NCI-H774 (cell line): Measurements from ENCODE around the gene FMN2.

ENCODE experiments used
- DNase-seq: peaks from one replicate; lab custom pipeline; 2025; lab: John Stamatoyannopoulos, UW

The FMN2 gene

DNA sequence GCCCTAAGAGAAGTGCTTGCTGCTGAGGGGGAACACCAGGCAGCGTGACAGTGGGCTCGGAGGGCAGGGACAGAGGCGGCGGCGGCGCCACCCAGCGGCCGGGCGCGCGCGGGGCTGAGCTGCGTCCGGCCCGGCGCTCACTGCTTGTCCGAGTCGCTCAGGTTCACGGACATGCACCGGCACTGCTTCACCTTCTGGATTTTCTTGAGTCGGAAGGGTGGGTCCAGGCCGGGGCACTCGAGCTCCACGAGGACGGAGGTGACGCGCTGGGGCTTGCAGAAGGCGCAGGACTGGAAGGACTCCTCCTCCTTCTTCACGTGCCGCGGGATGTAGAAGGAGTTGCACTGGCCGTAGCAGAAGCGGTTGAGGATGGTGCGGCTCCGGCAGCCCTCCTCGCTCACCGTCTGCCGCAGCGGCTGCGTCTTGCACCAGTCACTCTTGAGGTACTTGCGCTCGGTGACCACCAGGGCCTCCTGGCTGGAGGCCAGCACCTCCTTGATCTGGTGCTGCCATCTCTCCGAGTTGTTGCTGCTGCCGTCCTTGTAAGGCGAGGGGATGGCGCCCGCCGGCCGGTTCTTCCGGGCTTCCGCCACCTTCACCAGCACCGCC is 401.3 kb downstream of the FMN2 start:
- DNase-seq = no peak

DNA sequence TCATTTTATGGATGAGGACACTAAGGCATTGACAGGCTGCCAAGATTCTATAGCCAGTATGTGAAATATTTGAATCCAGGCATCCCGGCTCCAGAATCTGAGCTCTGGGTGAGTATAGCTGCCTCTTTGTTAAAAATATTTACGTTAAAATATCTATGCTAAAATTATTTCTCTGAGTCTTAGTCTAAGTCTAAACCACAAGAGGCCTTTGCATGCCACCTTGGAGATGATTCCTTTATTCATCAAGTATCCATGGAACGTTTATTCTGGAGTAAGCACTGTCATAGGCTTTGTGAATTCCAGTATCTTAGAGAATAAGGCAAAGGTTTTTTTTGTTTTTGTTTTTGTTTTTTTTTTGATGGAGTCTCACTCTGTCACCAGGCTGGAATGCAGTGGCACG is 403.9 kb downstream of the FMN2 start:
- no peak for DNase-seq

DNA sequence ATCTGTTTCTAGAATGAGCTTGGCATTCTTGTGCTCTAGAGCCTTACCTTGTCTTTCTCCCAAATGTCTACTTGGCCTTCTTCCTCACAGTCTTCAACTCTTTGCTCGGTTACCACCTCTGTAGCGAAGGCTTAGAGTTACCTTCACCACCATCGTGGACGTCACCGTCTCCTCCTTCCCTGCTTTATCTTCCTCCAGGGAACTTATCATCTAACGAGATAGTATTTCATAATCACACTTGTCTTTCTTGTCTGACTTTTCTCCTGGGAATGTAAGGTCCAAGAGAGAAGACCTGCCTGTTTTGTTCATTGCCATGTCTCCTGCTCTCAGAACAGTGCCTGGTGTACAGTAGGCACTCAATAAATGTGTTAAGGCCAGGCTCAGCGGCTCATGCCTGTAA is 404.7 kb downstream of the FMN2 start:
- no peak for DNase-seq

DNA sequence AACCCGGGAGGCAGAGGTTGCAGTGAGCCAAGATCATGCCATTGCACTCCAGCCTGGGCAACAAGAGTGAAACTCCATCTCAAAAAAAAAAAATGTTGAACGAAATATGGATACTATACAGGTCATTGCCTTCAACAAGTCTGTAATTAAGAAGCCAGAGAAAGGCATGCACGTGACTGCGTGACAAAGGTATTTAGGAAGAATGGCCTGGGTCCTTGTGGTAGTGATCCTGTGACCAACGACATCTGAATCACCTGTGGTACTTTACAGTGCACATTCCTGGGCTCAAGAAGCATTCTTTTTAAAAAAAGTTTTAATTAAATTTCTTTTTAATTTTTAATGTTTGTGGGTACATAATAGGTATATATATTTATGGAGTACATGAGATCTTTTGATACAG is 405.3 kb downstream of the FMN2 start:
- DNase-seq = no peak

- DNase-seq = no peak
These were observed 406.2 kb downstream of the FMN2 start for GRCh38 chr1:240497908-240498307.

GRCh38 chr1:240498335-240498734 is 406.7 kb downstream of the FMN2 start:
- no peak for DNase-seq

GRCh38 chr1:240499012-240499411 is 407.3 kb downstream of the FMN2 start:
- DNase-seq = no peak

DNA sequence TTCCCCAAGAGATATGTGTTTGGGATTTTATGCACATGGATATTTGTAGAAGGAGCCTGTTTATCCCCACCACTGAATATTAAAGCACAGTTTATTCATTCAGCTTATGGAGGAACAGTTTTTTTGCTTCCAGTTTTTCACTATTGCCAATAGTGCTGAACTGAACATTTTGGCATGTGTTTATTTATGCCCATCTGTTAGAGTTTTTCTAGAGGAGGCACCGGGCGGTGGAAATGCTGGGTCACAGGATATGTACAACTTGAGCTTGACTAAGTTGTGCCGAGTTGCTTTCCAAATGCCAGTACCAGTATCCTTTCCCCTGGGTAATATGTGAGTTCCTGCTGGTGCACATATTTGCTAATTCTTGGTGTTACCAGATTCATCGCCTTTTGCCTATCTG is 409.0 kb downstream of the FMN2 start:
- no peak for DNase-seq

DNA sequence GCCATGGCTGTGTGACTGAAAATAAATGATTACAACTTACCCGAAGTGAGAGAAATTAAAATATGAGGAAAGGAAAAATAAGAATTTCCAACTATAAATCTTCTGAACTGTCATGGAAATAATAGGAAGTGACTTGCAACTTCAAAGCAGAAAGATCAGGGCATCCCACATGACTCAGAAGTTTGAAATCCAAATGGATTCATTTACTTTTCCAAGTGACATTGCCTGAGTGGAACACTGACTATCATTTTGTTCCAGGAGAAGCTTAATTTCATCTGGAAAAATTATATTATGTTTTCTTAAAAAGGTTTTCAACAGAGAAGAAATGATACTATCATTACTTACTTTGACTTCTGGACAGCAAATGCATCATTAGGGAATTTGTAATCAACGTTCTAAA is 409.4 kb downstream of the FMN2 start:
- no peak for DNase-seq

DNA sequence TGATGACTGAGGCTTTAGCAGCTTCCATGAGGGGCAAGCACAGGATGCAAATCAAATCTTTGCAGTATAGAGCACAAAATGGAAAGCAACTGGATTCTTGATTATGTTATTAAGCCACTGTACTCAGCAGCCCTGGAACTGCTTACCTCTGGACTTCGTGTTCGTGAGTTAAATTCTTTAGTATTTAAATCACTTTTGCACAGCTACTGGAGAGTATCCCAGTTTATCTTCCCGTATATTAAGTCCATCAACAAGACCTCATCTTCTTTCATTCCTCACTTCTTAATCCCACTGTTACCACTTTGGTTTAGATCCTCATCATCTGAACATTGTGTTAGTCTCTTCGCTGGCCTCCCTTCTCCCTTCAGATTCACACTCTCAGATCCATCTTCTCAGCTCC is 411.4 kb downstream of the FMN2 start:
- DNase-seq = no peak

DNA sequence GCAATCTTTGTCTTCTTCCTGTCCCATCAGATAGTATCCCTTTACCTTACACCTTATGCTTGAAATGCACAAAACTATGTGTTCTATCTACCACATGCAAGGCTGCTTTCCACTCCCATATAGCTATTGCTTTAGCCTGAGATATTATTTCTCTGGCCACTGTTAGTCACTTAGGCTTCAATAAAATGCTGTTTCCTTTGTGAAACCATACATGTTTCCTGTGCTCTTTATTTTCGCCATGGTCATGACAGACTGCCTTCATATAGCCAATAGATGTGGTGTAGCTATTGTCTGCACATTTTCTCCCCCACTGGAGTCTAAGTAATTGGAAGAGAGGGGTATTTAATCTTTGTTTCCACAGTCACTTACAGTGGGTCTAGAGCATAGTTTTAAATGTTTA is 411.9 kb downstream of the FMN2 start:
- DNase-seq = no peak

DNA sequence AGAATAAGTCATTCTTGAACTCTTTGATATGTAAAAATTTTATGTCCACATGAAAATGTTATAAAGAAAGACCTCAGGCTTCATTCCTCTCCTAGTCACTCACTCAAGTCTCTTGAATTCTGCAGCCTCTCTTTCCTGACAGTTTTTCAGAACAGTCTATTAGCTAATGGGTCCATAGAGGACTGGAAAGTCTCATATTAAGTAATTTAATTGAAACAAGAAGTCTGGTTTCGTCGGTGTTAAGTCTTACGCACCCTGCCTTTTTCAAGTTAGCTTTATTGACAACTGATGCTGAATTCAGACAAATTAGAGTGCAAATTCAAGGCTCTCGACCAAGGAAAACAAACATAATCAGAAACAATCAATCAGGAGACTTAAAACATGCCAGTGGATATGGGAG is 414.5 kb downstream of the FMN2 start:
- DNase-seq = no peak

DNA sequence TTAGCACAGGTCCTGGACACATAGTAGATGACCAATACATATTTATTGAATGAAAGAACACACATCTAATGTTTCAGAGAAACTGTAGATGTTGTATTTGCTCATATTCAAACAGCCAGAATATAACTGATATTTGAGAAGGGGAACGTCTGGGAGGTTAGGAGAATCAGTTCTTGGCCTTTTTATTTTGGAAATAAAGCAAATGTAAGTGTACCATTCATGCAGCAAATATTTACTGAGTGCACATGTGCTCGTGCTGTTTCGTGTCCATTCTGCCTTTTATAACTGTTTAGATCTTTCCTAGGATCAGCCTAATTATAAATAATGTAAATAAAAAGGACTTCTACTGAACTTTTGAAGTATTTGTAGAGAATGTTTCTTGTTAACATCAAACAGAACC is 416.5 kb downstream of the FMN2 start:
- DNase-seq = no peak

DNA sequence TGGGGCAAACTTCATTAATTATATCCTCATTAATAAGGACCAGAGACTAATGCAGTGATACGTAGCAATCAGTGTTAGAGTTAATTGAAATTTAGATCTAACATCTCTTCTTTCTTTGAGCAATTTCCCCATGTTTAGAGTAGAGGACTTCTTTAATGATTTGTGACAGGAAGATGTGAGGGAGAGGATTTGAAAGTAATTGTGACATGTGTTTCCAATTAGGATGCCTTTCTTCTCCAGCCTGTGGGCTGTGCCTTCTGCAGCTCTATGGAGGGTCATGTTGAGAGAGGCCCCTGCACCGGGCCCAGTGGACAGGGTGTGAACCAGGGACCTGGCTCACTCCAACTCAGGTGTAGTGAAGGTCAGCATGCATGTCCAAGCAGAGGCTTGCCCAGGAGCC is 417.3 kb downstream of the FMN2 start:
- no peak for DNase-seq

GRCh38 chr1:240511789-240512188 is 420.1 kb downstream of the FMN2 start:
- DNase-seq = no peak

GRCh38 chr1:240515505-240515904 is 423.8 kb downstream of the FMN2 start:
- no peak for DNase-seq

GRCh38 chr1:240516069-240516468 is 424.4 kb downstream of the FMN2 start:
- no peak for DNase-seq

GRCh38 chr1:240517891-240518290 is 426.2 kb downstream of the FMN2 start:
- DNase-seq = no peak

GRCh38 chr1:240522122-240522822 is 430.6 kb downstream of the FMN2 start:
- peak; percentile 72 for DNase-seq

DNA sequence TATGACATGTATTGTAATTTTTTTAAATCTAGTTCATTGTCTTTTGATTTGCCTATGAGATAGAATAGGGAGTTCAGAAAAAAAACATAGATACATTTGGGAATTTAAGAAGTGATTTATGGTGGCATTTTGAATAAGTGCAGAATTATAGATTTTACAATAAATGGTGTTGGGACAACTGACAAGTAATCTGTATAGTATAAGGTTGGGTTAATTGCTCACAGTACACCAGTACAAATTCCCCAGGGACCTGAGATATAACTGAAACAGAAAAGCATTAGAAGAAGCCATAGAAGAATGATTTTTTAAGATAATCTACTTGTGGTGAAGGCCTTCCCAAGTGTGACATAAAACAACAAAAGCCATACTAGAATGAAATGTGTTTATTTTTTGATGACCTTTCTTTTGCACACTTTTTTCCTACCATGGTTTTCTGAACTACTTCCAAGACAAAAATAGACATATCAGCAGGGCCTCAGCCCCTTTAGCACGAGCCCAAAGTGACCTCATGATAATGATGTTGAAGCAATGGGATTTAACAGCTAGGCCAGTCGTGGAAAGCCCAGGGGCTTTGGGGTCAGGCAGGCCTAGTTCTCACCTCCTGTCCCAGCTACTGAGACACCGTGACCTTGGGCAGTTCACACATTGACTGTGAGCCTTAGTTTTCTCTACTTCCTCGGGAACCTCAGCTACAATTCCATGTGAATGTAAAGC is 432.8 kb downstream of the FMN2 start:
- DNase-seq = no peak
